Neural cell (in vitro differentiated cells): ENCODE measurements around the gene MBD4. TPM values are rescaled to one million over a fixed set of nuclear protein-coding genes. Genes with fewer than 3 reads are reported as not detected.

ENCODE experiments used
- H2AFZ ChIP-seq: fragments of 200-600, 300-800 bp; sonication (generic), shearing (Covaris generic); 2 replicates; pipeline ENCODE4 v1.6.0; 2014; ENCODE audit warnings: low read depth, mild to moderate bottlenecking, antibody characterized with exemption, low read length, moderate library complexity
- H3F3A ChIP-seq: fragments of 200-600 bp; shearing (Covaris generic); 2 replicates; pipeline ENCODE4 v1.6.1; 2016; ENCODE audit warnings: mild to moderate bottlenecking, moderate library complexity, mixed read lengths, antibody characterized with exemption, low read length; ENCODE audit not compliant: insufficient read depth, poor library complexity, severe bottlenecking
- H3K27ac ChIP-seq: fragments of 200-600, 300-800 bp; sonication (generic), shearing (Covaris generic); 2 replicates; pipeline ENCODE4 v1.5.1; 2014; ENCODE audit warnings: mild to moderate bottlenecking, low read length, moderate library complexity
- H3K27me3 ChIP-seq: fragments of 300-800, 200-600 bp; sonication (generic), shearing (Covaris generic); 2 replicates; pipeline ENCODE4 v1.6.0; 2014; ENCODE audit warnings: mild to moderate bottlenecking, low read depth, low read length, moderate library complexity; ENCODE audit not compliant: insufficient read depth
- H3K36me3 ChIP-seq: fragments of 300-800, 200-600 bp; sonication (generic), shearing (Covaris generic); 2 replicates; pipeline ENCODE4 v1.5.1; 2014; ENCODE audit warnings: mild to moderate bottlenecking, antibody characterized with exemption, low read length, moderate library complexity; ENCODE audit not compliant: insufficient read depth
- H3K4me2 ChIP-seq: fragments of 300-800, 200-600 bp; sonication (generic), shearing (Covaris generic); 2 replicates; pipeline ENCODE4 v1.6.0; 2014; ENCODE audit warnings: mild to moderate bottlenecking, low read length
- H3K4me3 ChIP-seq: fragments of 300-800, 200-600 bp; sonication (generic), shearing (Covaris generic); 2 replicates; pipeline ENCODE4 v1.5.1; 2014; ENCODE audit warnings: mild to moderate bottlenecking, low read length, moderate library complexity
- H3K79me2 ChIP-seq: fragments of 200-600 bp; shearing (Covaris generic); replicated peaks from 2 replicates; pipeline ENCODE4 v1.6.0; 2014; ENCODE audit warnings: mild to moderate bottlenecking, low read length, moderate library complexity; ENCODE audit not compliant: insufficient read depth
- H3K9ac ChIP-seq: fragments of 300-800, 200-600 bp; sonication (generic), shearing (Covaris generic); 2 replicates; pipeline ENCODE4 v1.6.1; 2016; ENCODE audit warnings: mild to moderate bottlenecking, low read length, mixed read lengths
- H3K9me2 ChIP-seq: fragments of 200-600 bp; shearing (Covaris generic); 2 replicates; pipeline ENCODE4 v1.6.1; 2016; ENCODE audit warnings: mild to moderate bottlenecking, low read length, mixed read lengths; ENCODE audit not compliant: insufficient read depth
- H3K9me3 ChIP-seq: fragments of 200-600, 300-800 bp; sonication (generic), shearing (Covaris generic); 2 replicates; pipeline ENCODE4 v1.6.1; 2016; ENCODE audit warnings: mild to moderate bottlenecking, mixed run types, low read length, moderate library complexity, mixed read lengths
- H4K20me1 ChIP-seq: fragments of 200-600 bp; shearing (Covaris generic); 2 replicates; pipeline ENCODE4 v1.6.1; 2016; ENCODE audit warnings: mild to moderate bottlenecking, mixed run types; ENCODE audit not compliant: insufficient read depth
- EP300 ChIP-seq: fragments of 450-650 bp; conservative IDR thresholded peaks from 2 replicates; pipeline ENCODE4 v1.6.1; 2014; ENCODE audit warnings: antibody characterized with exemption, mild to moderate bottlenecking, moderate library complexity; ENCODE audit not compliant: poor library complexity, severe bottlenecking
- EZH2 ChIP-seq: fragments of 200-600, 300-800 bp; shearing (Covaris generic), sonication (generic); IDR thresholded peaks from 2 replicates; pipeline ENCODE4 v1.6.1; 2014; ENCODE audit warnings: antibody characterized with exemption, low read length, borderline replicate concordance, mild to moderate bottlenecking; ENCODE audit not compliant: insufficient read depth, poor library complexity, severe bottlenecking
- MXI1 ChIP-seq: fragments of 450-650 bp; conservative IDR thresholded peaks from 2 replicates; pipeline ENCODE4 v1.6.1; 2014; ENCODE audit warnings: antibody characterized with exemption, mild to moderate bottlenecking; ENCODE audit not compliant: poor library complexity, severe bottlenecking
- POLR2AphosphoS5 ChIP-seq: IDR thresholded peaks from 2 replicates; pipeline ENCODE4 v1.6.1; 2012
- RAD21 ChIP-seq: fragments of 450-650 bp; conservative IDR thresholded peaks from 2 replicates; pipeline ENCODE4 v1.6.1; 2014; ENCODE audit warnings: antibody characterized with exemption, mild to moderate bottlenecking, moderate library complexity
- SMC3 ChIP-seq: fragments of 450-650 bp; conservative IDR thresholded peaks from 2 replicates; pipeline ENCODE4 v1.6.1; 2014; ENCODE audit warnings: antibody characterized with exemption, mild to moderate bottlenecking, moderate library complexity; ENCODE audit not compliant: poor library complexity
- TAF1 ChIP-seq: IDR thresholded peaks from 2 replicates; pipeline ENCODE4 v1.6.1; 2012; ENCODE audit warnings: low read depth
- polyA plus RNA-seq: library from polyadenylated mRNA; depleted of rRNA; stranded (reverse); fragments of >200 nt; gene quantifications from 2 replicates; pipeline ENCODE4 v1.2.3, GENCODE V29; 2014
- TF ChIP-seq, protein P1 (sequence below): fragments of 450-650 bp; IDR thresholded peaks from 2 replicates; pipeline ENCODE4 v1.5.1; 2014; ENCODE audit warnings: antibody characterized with exemption, mild to moderate bottlenecking, moderate library complexity; ENCODE audit not compliant: poor library complexity, severe bottlenecking
- TF ChIP-seq, protein P2 (sequence below): IDR thresholded peaks from 2 replicates; pipeline ENCODE4 v1.6.1; 2012; ENCODE audit warnings: borderline replicate concordance

MBD4 gene
- polyA plus RNA-seq, 1 donor from 2014 or later = 50.0 TPM

DNA sequence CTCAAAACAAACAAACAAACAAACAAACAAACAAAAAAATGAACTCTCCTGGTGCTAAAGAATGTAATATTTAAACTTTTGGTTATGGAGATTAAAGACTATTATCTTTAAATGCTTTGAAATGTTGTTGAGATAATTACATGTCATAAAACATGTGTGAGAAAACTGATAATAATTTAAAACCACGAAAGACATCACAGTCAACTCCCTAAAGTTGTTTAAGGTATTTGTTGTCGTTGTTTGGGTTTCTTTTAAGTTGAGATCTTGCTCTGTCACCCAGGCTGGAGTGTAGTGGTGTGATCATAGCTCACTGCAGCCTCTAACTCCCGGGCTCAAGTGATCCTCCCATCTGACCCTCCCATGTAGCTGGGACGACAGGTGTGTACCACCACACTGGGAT is 23.3 kb downstream of the MBD4 start:
- no peak for TF ChIP-seq EZH2
- no peak overlapping the region for H2AFZ ChIP-seq
- H3K79me2 ChIP-seq = no peaks in the 10 kb centered on the region
- no peaks in the 10 kb centered on the region for H3K27me3 ChIP-seq
- H3K9me2 ChIP-seq = no peaks in the 10 kb centered on the region
- no peaks in the 10 kb centered on the region for H3K36me3 ChIP-seq
- H3K27ac ChIP-seq = no peak overlapping the region
- H3K4me3 ChIP-seq = no peak overlapping the region
- no peak overlapping the region for H3K4me2 ChIP-seq
- H3F3A ChIP-seq = no peaks in the 10 kb centered on the region
- no peaks in the 10 kb centered on the region for H4K20me1 ChIP-seq
- no peak overlapping the region for H3K9ac ChIP-seq
- no peaks in the 10 kb centered on the region for H3K9me3 ChIP-seq

DNA sequence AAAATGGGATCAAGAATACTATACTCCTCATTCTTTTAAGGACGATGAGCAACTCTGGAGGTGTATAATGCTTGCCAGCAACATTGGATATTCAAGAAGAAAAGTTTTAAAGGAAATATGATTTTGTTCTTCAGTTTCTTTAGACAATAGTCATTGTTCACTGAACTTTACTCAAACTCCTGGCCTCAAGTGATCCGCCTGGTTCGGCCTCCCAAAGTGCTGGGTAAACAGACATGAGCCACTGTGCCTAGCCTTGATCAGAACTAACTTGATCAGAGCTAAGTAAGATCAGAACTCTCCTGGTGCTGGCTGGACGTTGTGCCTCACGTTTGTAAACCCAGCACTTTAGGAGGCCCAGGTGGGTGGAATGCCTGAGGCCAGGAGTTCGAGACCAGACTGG is 23.9 kb downstream of the MBD4 start:
- Histone ChIP-seq H3K9me3 (no peaks in the 10 kb centered on the region), H3K4me2 (no peak overlapping the region), H3K36me3 (no peaks in the 10 kb centered on the region), H4K20me1 (no peaks in the 10 kb centered on the region), H3K79me2 (no peaks in the 10 kb centered on the region), H3K27ac (no peak overlapping the region), H2AFZ (no peak overlapping the region), H3F3A (no peaks in the 10 kb centered on the region), H3K9ac (no peak overlapping the region), H3K27me3 (no peaks in the 10 kb centered on the region), H3K9me2 (no peaks in the 10 kb centered on the region), H3K4me3 (no peak overlapping the region)
- TF ChIP-seq EP300 (no peak), SMC3 (no peak), RAD21 (no peak), MXI1 (no peak), EZH2 (no peak), POLR2AphosphoS5 (no peak), TAF1 (no peak)
- TF ChIP-seq, protein P1, sequence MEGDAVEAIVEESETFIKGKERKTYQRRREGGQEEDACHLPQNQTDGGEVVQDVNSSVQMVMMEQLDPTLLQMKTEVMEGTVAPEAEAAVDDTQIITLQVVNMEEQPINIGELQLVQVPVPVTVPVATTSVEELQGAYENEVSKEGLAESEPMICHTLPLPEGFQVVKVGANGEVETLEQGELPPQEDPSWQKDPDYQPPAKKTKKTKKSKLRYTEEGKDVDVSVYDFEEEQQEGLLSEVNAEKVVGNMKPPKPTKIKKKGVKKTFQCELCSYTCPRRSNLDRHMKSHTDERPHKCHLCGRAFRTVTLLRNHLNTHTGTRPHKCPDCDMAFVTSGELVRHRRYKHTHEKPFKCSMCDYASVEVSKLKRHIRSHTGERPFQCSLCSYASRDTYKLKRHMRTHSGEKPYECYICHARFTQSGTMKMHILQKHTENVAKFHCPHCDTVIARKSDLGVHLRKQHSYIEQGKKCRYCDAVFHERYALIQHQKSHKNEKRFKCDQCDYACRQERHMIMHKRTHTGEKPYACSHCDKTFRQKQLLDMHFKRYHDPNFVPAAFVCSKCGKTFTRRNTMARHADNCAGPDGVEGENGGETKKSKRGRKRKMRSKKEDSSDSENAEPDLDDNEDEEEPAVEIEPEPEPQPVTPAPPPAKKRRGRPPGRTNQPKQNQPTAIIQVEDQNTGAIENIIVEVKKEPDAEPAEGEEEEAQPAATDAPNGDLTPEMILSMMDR = no peak
- TF ChIP-seq, protein P2, sequence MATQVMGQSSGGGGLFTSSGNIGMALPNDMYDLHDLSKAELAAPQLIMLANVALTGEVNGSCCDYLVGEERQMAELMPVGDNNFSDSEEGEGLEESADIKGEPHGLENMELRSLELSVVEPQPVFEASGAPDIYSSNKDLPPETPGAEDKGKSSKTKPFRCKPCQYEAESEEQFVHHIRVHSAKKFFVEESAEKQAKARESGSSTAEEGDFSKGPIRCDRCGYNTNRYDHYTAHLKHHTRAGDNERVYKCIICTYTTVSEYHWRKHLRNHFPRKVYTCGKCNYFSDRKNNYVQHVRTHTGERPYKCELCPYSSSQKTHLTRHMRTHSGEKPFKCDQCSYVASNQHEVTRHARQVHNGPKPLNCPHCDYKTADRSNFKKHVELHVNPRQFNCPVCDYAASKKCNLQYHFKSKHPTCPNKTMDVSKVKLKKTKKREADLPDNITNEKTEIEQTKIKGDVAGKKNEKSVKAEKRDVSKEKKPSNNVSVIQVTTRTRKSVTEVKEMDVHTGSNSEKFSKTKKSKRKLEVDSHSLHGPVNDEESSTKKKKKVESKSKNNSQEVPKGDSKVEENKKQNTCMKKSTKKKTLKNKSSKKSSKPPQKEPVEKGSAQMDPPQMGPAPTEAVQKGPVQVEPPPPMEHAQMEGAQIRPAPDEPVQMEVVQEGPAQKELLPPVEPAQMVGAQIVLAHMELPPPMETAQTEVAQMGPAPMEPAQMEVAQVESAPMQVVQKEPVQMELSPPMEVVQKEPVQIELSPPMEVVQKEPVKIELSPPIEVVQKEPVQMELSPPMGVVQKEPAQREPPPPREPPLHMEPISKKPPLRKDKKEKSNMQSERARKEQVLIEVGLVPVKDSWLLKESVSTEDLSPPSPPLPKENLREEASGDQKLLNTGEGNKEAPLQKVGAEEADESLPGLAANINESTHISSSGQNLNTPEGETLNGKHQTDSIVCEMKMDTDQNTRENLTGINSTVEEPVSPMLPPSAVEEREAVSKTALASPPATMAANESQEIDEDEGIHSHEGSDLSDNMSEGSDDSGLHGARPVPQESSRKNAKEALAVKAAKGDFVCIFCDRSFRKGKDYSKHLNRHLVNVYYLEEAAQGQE = no peak

DNA sequence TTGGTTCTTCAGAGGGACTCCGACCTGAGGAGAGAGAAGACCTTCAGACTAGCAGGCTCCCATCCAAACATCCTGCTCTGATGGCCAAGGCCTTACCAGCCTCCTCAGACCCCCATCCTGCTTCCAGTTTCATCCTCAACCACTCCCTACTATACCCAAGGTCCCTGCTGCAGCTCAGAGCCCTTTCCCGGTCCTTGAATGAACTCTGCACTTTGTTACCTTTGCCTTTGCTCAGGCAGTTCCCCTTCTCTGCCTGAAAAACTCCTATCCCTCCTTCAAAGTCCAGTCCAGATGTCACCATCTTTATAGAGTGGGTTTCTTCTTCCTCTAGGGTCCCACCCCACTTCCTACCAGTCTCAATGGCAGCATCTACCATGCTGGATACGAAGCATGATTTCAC is 24.4 kb downstream of the MBD4 start:
- no peaks in the 10 kb centered on the region for H4K20me1 ChIP-seq
- H3K4me3 ChIP-seq = no peak overlapping the region
- no peak overlapping the region for H3K27ac ChIP-seq
- TF ChIP-seq SMC3 (no peak), TAF1 (no peak), EZH2 (no peak), EP300 (no peak), POLR2AphosphoS5 (no peak), MXI1 (no peak), RAD21 (no peak)
- TF ChIP-seq, protein P1 = no peak
- TF ChIP-seq, protein P2 = no peak
- H3F3A ChIP-seq = no peaks in the 10 kb centered on the region
- no peak overlapping the region for H3K9ac ChIP-seq
- no peaks in the 10 kb centered on the region for H3K27me3 ChIP-seq
- H3K4me2 ChIP-seq = no peak overlapping the region
- no peaks in the 10 kb centered on the region for H3K9me3 ChIP-seq
- H3K36me3 ChIP-seq = no peaks in the 10 kb centered on the region
- H3K9me2 ChIP-seq = no peaks in the 10 kb centered on the region
- no peak overlapping the region for H2AFZ ChIP-seq
- H3K79me2 ChIP-seq = no peaks in the 10 kb centered on the region
